SK-N-SH treated with all-trans-retinoic acid at 6 μM for 48 hours (cell line): ENCODE data around the gene SHROOM1.

Source experiments
- CREB5 ChIP-seq: fragments of 250-450 bp; sonication (Bioruptor Pico); IDR thresholded peaks from 2 replicates; pipeline ENCODE4 v1.5.1; 2020; ENCODE audit warnings: low read depth, mild to moderate bottlenecking, moderate library complexity
- CSDC2 ChIP-seq: fragments of 250-450 bp; sonication (Bioruptor Pico); IDR thresholded peaks from 2 replicates; pipeline ENCODE4 v1.5.0; 2020; ENCODE audit warnings: mild to moderate bottlenecking, moderate library complexity
- ESRRG ChIP-seq: fragments of 250-450 bp; sonication (Bioruptor Pico); IDR thresholded peaks from 2 replicates; pipeline ENCODE4 v1.6.1; 2021; ENCODE audit warnings: mild to moderate bottlenecking
- GLIS3 ChIP-seq: fragments of 250-450 bp; sonication (Bioruptor Pico); IDR thresholded peaks from 2 replicates; pipeline ENCODE4 v1.5.0; 2020; ENCODE audit warnings: mild to moderate bottlenecking, moderate library complexity
- ISL1 ChIP-seq: fragments of 250-450 bp; sonication (Bioruptor Pico); IDR thresholded peaks from 2 replicates; pipeline ENCODE4 v2.1.2; 2022; ENCODE audit warnings: mild to moderate bottlenecking, moderate library complexity
- PATZ1 ChIP-seq: fragments of 250-450 bp; sonication (Bioruptor Pico); IDR thresholded peaks from 2 replicates; pipeline ENCODE4 v1.8.0; 2020; ENCODE audit warnings: mild to moderate bottlenecking, moderate library complexity, borderline replicate concordance
- POU6F1 ChIP-seq: fragments of 250-450 bp; sonication (Bioruptor Pico); IDR thresholded peaks from 2 replicates; pipeline ENCODE4 v1.8.0; 2021; ENCODE audit warnings: low read depth, mild to moderate bottlenecking, moderate library complexity, borderline replicate concordance
- PPARA ChIP-seq: fragments of 250-450 bp; sonication (Bioruptor Pico); IDR thresholded peaks from 2 replicates; pipeline ENCODE4 v1.5.0; 2020; ENCODE audit warnings: mild to moderate bottlenecking, borderline replicate concordance
- RARB ChIP-seq: fragments of 250-450 bp; sonication (Bioruptor Pico); IDR thresholded peaks from 2 replicates; pipeline ENCODE4 v1.8.0; 2021; ENCODE audit warnings: mild to moderate bottlenecking, moderate library complexity
- SNAI2 ChIP-seq: fragments of 250-450 bp; sonication (Bioruptor Pico); IDR thresholded peaks from 2 replicates; pipeline ENCODE4 v1.5.0; 2020; ENCODE audit warnings: mild to moderate bottlenecking, moderate library complexity
- TCF4 ChIP-seq: fragments of 250-450 bp; sonication (Bioruptor Pico); IDR thresholded peaks from 2 replicates; pipeline ENCODE4 v1.8.0; 2021; ENCODE audit warnings: mild to moderate bottlenecking, moderate library complexity, borderline replicate concordance
- TSHZ2 ChIP-seq: fragments of 250-450 bp; sonication (Bioruptor Pico); IDR thresholded peaks from 2 replicates; pipeline ENCODE4 v1.5.0; 2020; ENCODE audit warnings: mild to moderate bottlenecking, moderate library complexity
- ZFP3 ChIP-seq: fragments of 250-450 bp; sonication (Bioruptor Pico); IDR thresholded peaks from 2 replicates; pipeline ENCODE4 v1.5.0; 2020; ENCODE audit warnings: mild to moderate bottlenecking, moderate library complexity
- ZFP30 ChIP-seq: fragments of 450-650 bp; formaldehyde crosslinking; IDR thresholded peaks from 2 replicates; pipeline ENCODE4 v1.5.0; 2022; ENCODE audit warnings: mild to moderate bottlenecking, moderate library complexity

GRCh38 chr5:132775476-132775961 is 54.9 kb downstream of the SHROOM1 start:
- no peak for TF ChIP-seq POU6F1 (CRISPR knock-in tag)
- no peak for TF ChIP-seq ISL1 (CRISPR knock-in tag)
- no peak for TF ChIP-seq ESRRG
- TF ChIP-seq RARB (CRISPR knock-in tag), result no peak
- no peak for TF ChIP-seq PATZ1 (CRISPR knock-in tag)
- no peak for TF ChIP-seq CREB5 (CRISPR knock-in tag)
- TF ChIP-seq CSDC2, result no peak
- no peak for TF ChIP-seq GLIS3 (CRISPR knock-in tag)
- TF ChIP-seq ZFP3 (CRISPR knock-in tag), result no peak
- no peak for TF ChIP-seq PPARA (CRISPR knock-in tag)
- no peak for TF ChIP-seq ZFP30 (CRISPR knock-in tag)
- no peak for TF ChIP-seq SNAI2 (CRISPR knock-in tag)
- TF ChIP-seq TSHZ2 (CRISPR knock-in tag), result no peak
- TF ChIP-seq TCF4 (CRISPR knock-in tag), result no peak
